ENCODE measurements around the gene COX8A.
A peak's percentile ranks its signal among the peaks of the same experiment; 100 is the strongest.

The COX8A gene

DNA sequence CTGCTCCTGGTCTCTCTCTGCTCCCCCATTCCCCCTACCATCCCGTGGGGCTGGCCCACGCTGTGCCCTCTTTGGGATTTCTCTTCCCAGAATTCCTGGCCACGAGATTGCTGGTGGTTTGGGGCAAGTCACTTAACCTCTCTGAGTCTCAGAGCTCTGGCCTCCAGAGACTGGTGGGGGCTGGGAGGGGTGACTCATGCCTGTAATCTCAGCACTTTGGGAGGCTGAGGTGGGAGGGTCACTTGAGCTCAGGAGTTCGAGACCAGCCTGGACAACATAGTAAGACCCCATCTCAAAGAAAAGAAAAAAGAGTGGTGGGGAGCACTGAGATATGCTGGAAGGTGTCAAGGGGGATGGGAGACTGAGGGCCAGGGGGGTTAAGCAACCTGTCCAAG, 30.2 kb downstream of the COX8A start:
- DNase-seq = no peak

- no peak for DNase-seq
These were observed 31.3 kb downstream of the COX8A start for GRCh38 chr11:64005691-64006090.

DNA sequence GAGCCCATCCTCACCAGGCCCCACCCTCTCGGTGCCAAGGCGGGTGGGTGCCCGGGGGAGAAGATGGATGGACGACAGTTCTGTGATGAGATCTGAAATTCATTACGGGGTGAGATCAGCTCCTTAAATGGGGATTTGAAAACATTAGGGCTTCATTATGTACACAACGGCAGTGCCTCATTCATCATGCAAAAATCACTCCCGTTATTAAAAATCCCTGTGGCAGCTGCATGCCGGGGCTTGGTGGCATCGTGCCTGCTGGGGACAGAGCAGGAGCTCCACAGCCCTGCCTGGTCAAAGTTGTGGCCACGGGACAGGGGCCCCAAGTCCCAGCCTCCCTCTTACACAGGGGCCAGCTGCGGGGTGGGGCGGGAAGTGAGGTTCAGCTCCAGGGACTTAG, 32.0 kb downstream of the COX8A start:
- DNase-seq = no peak

- DNase-seq = peak; percentile 73
These were observed 32.8 kb downstream of the COX8A start for GRCh38 chr11:64007160-64007628.

GRCh38 chr11:64007629-64008282, 33.3 kb downstream of the COX8A start:
- peak; percentile 92 for DNase-seq

GRCh38 chr11:64008283-64008913, 34.0 kb downstream of the COX8A start:
- no peak for DNase-seq

GRCh38 chr11:64008914-64009633, 34.7 kb downstream of the COX8A start:
- no peak for DNase-seq

GRCh38 chr11:64009710-64010109, 35.3 kb downstream of the COX8A start:
- no peak for DNase-seq

DNA sequence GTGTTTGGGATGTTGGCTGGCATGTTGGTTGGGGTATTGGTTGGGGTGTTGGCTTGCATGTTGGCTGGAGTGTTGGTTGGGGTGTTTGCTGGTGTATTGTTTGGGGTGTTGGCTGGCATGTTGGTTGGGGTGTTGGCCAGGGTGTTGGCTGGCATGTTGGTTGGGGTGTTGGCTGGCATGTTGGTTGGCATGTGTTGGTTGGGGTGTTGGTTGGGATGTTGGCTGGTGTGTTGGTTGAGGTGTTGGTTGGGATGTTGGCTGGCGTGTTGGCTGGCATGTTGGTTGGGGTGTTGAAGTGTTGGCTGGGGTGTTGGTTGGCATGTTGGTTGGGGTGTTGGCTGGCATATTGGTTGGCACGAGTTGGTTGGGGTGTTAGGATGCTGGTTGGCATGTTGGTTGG, 36.4 kb downstream of the COX8A start:
- DNase-seq = no peak

- peak; percentile 46 for DNase-seq
These were observed 37.0 kb downstream of the COX8A start for GRCh38 chr11:64011371-64011770.

DNA sequence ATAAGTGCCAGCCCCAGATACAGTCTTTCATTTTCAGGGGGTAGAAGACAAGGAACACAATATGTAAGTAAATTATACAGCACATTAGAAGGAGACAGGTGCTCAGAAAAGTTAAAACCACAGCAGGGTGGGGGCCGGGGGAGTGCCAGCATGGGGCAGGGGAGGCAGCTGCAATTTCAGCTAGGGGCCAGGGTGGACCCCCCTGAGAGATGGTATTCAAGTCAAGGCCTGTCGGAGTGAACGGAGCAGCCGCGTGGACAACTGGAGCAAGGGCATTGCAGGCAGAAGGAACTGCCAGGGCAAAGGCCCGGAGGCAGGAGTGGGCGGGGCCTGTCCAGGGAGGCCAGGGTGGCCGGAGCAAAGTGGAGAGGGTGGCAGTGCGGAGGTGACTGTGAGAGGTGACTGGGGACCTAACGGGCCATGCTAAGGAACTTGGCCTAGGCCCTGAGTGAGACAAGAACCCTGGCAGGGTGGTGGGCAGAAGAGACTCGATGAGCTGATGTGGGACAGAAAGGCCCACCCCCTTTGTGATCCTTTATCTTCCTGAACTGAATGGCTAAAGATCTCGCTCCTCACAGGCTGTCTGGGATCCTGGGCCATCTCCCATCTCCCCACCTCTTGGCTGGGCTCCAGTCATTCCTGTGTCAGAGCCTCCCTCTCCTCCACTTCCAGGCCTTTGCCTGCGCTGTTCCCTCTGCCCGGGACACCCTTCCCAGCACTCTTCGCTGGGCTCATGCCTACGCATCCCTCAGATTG, 38.9 kb downstream of the COX8A start:
- DNase-seq = no peak

- no peak for DNase-seq
These were observed 39.9 kb downstream of the COX8A start for GRCh38 chr11:64014356-64014755.

DNA sequence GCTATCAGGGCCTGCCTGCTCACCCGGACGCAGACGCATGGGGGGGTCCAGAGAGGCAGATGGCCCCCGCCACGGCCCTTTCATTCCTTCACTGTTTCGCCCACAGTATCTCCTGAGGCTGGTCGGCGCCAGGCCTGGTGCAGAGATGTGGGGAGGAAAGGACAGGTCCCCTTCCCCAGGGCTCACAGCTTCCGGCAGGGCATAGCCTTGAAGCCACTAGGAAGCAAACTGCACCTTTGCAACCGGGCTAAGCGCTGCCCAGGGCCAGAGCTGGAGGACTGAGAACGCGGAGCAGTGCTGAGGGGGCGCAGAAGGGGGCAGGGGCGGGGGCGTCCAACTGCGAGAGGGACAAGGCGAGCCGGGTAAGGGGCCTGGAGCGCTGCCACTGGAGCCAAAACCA, 41.1 kb downstream of the COX8A start:
- no peak for DNase-seq

DNA sequence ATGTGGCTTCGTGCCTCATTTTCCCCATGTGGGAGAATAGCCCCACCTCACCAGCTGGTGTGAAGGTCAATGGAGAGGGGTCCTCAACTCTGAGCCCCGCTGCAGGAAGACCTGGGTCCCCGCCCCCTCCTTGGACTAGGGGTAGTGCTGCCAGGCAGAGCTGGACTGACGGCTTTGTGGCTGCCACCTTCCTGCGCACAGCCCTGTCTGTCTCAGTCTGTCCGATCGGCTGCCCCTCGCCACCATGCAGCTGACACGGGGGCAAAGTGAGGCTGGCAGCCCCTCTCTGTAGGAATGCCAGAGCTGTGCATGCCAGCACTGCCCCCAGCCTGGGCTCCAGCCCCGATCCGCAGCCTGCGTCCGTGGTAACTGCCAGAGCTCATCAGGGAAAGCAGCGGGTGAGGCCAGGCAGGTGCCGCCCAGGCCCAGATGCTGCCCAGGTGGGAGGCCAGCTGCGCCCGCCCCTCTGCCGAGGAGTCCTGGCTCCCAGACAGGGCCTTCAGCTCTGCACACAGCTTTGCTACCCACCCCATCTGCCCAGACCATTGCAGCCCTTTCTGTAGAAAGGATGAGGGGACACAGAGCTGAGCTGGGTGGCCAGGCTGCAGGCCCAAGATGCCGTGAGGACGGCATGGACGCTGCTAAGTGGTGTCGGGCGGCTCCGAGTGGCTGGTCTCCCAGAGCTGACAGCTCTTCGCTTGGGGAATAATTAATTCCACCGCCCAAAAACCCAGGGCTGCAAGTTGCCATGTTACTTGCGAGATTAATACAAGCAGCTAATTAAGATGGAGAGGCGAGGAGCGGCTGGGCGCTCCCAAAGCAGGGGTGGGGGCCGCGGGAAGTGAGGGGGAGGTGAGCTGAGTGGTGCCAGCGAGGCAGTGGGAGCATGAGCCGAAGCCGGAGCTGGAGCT, 41.8 kb downstream of the COX8A start:
- no peak for DNase-seq

GRCh38 chr11:64017945-64018224, 43.5 kb downstream of the COX8A start:
- DNase-seq = no peak

GRCh38 chr11:64018310-64018709, 43.9 kb downstream of the COX8A start:
- DNase-seq = no peak

- DNase-seq = no peak
These were observed 45.0 kb downstream of the COX8A start for GRCh38 chr11:64019106-64020037.

DNA sequence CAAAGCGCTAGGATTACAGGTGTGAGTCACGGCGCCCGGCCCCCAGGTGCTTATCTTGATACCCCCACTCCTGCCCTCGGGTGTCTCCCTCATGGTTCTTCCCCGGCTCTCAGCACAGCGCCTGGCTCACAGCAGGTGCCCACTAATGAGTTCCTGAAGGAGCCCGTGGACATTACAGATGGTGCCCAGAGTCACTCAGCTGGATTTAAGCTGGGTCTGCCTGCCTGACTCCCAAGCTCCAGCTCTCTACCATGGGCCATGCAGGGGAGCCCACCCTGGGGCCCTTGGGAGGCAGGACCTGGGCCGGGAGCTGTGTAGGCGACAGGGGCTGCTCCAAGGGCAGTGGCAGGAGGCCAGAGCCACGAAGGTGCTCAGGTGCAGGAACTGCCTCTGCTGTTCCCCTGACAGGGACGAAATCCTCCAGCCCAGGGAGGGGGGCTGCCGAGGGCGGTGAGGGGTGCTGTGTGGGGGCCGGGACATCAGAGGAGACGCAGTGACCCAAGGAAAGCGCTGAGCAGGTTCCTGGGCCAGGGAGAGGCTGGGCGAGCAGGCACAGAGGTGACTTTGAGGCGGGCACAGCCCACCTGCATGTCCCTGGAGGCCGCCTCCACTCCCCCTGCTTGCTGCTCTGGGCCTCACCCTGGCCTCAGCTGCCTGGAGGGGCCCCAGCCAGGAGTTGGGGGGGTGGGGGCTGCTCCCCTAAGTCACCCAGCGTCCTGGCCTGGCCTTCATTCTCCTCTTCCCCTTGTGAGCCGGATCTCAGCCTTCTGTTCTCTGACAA, 46.7 kb downstream of the COX8A start:
- DNase-seq = no peak

GRCh38 chr11:64021757-64022093, 47.3 kb downstream of the COX8A start:
- no peak for DNase-seq

GRCh38 chr11:64022125-64022784, 47.8 kb downstream of the COX8A start:
- no peak for DNase-seq
